HTR-8/SVneo (cell line): ENCODE measurements around the gene LTA.
"Not testable (repeated sequence)": the region's sequence is repeated elsewhere in the genome, so short reads cannot be mapped to it uniquely, and the experiment has no call there.

Experiments
- DNase-seq: peaks from one replicate; pipeline ENCODE4 v3.0.0; 2011; ENCODE audit warnings: low spot score, mixed read lengths; ENCODE audit not compliant: insufficient read length
- FAIRE-seq: peaks from 2 replicates; lab custom pipeline; 2011; peaks lifted over from hg19 to GRCh38; lab: Jason Lieb, UNC

The LTA gene

DNA sequence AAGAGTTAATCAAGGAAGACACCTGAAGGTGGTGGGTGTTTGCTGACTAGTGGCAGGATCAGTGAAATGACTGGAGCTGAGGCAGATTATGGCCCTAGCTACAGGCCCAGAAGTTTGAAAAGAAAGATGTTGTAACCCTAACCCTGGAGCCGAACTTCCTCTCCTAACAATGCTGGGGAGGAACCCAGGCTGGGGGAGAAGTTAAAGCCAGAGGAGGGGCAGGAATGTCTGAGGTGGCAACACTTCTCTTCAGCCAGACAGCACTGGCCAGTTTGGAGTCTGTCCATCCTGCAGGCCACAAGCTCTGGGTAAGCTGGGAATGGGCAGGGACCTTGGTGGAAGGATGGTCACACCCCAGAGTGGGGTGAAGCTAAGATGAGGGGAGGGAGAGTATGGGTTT lies 13.9 kb downstream of the LTA start, which contains the start of gene LST1:
Gene LST1, plus strand, starts transcription at position 270 of the 400 bp plus-strand sequence. CDS start 1,023 bp downstream, outside the sequence.
- DNase-seq: no peak
- FAIRE-seq: no peak

DNA sequence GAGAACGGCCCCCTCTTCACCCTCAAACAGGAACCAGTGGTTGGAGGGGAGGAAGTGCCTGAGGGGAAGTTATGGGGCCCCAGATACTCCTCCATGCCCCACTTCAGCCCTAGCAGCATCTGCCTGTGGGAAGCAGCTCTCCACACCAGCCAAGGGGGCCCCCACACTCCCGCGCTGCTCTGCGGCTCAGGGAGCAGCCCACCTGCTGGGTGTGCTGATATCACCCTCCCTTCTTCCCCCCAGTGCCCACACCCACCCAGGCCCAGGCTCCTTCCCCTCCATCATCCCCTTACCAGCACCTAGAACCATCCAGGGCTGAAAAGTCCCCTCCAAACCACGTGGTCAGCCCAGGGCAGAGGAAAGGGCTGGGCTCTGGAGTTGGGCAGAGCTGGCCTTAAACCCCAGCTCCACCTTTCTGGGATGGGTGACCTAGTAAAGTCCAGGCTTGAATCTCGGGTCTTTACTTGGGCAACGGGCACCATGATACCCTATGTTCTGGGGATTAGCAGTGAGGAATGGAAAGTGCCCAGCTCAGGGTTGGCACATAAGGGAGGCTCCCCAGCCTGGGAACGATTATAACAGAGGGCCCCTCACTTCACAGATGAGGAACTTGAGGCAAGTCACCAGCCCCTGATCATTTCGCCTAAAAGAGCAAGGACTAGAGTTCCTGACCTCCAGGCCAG lies 14.7 kb downstream of the LTA start:
- no peak for FAIRE-seq
- DNase-seq: no peak

DNA sequence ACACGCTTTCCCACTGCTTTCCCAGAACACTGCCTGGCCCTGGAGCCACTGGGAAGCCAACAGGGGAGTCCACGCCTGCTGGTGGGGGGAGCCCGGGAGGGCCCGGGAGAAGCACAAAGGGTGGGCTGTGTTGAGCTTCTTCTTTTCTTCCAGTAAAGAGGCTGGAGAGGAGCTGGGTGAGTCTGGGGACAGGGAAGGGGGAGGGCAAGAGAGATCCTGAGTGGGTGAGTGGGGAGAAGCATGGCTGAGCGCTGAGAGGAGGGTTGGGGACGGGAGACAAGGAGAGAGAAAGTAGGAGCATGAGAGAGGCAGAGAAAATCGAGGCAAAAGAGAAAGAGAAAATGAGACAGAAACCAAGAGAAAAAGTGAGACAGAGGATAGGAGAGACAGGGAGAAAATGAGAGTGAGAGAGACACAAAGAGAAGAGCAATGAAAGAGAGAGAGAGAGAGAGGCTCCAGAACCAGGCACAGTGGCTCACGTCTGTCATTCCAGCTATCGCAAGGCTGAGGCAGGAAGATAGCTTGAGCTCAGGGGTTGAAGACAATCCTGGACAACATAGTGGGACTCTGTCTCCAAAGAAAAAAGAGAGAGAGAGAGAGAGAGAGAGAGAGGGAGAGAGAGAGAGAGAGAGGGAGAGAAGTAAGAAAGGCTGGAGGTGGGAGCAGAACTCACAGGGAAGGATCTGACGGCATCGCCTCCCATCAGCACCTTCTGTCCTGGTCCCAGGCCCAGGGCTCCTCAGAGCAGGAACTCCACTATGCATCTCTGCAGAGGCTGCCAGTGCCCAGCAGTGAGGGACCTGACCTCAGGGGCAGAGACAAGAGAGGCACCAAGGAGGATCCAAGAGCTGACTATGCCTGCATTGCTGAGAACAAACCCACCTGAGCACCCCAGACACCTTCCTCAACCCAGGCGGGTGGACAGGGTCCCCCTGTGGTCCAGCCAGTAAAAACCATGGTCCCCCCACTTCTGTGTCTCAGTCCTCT lies 16.0 kb downstream of the LTA start:
- no peak for DNase-seq
- FAIRE-seq: no peak

DNA sequence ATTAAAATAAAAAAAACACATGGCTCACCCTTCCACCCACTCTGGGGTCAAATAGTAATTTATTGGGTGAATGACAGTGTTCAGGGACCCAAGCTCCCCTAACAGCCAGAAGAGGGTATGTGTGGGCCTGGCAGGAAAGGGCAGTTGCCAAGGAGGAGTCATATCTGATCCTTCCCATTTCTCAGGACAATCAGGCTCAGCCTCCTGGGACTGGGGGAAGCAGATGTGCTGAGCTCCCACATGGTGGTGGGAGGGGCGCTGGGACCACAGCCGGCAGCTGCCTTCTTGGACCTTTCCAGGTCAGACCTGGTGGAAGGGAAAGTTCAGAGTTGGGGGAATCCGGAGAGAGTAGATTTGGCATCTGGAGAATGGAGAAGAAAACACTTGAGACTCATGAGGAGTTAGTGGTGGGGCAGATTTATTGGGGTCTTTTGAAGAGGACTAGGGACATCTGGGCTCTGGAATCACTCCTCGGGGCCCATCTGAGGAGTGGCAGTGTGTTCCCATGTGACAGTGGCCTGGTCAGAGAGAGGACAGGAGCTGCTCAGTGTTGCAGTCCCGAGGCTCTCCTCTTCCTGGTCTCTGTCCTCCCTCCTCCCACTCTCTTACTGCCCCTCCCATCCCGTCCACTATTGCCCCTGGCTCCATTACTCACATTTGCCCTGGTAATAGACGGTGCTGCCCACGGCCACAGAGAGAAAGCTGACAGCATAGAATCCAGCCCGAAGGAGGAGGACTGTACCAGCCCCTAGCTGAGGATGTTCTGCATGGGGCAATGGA lies 17.0 kb downstream of the LTA start:
- DNase-seq (no peak), FAIRE-seq (no peak)

DNA sequence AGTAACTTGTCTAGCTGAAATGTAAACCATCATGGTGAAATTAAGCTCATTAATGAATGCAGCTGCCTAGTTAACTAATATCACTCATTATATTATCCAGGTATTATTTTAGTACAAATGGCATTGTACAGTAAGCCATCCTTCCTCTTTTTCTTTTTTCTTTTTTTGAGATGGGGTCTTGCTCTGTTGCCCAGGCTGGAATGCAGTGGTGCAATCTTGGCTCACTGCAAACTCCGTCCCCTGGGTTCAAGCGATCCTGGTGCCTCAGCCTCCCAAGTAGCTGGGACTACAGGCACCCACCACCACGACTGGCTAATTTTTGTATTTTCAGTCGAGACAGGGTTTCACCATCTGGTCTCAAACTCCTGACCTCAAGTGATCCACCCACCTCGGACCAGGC lies 18.6 kb downstream of the LTA start:
- not testable (repeated sequence) for FAIRE-seq, DNase-seq

DNA sequence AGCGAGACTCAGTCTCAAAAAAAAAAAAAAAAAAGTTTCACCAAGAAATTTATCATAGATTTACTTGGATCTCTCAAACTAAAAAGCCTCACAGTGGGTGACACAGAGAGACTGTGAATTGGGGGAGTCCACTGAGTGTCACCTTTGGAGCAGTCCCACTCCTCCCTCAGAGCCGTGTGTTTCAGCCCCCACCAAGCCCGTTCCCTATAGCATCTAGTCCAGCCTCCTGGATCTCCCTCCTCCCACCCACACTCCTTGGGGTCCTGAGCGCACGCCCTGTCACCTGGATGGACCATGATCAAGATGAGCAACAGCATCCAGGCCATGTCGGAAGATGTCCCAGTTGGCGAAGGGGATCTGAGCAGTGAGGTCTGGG lies 20.3 kb downstream of the LTA start:
- FAIRE-seq (no peak), DNase-seq (no peak)

DNA sequence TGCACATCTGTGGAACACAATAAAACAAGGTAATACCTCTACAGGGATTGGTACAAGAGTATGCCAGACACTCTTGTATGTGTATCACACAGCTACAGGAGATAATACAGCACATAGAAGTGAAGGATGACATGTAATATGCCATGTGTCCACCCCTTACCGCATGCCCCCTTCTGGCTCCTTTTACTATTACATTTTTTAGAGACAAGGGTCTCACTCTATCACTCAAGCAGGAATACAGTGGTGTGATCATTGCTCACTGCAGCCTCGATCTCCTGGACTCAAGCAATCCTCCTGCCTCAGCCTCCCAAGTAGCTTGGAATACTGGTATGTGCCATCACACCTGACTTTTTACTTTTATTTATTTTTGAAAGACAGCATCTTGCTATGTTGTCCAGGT lies 24.9 kb downstream of the LTA start:
- no peak for FAIRE-seq
- DNase-seq: peak; percentile 63

DNA sequence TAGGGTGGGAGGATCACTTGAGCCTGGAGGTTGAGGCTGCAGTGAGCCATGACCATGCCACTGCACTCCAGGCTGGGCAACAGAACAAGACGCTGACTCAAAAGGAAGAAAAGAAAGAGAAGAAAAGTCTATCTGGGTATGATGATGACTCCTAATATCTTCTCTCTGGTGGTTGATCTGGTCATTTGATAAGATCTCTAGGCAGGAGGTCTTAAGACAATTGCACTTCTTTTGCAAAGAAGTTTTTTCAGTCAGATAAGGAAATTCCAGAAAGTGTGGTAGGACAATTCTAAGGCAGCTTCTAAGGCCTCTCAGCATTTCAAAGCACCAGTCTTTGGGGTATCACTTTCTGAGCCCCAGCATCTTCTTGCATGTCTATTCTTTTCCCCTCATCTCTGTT lies 35.2 kb downstream of the LTA start:
- no peak for DNase-seq
- FAIRE-seq: no peak

DNA sequence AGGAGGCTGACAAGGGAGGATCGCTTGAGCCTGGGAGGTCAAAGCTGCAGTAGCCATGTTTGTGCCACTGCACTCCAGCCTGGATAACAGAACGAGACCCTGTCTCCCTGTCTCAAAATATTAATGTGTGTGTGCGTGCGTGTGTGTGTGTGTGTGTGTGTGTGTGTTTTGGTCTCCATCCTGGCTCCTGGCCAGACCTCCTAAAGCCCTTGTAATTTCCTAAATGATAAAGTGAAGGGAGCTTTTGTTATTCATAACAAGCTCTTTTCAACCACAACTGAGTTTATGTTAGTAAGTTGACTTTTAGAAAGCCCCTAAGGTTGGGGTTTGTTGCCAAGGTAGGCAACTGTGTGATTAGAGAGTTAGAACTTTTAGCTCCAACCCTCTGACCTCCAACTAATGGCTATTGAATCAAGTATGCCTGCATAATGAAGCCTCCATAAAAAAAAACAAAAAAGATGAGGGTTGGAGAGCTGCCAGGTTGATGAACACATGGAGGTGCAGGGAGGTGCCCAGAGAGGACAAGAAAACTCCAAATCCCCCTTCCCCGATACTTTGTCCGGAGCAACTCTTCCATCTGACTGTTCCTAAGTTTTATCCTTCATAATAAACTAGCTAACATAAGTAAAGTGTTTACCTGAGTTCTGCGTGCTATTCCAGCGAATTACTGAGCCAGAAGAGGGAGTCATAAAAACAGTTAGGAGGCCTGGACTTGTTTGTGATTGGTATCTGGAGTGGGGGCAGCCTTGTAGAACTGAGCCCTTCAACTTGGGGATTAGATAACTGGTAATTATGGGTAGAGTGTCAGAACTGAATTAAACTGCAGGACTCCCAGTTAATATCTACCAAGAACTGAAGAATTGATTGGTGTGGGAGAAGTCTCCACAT lies 37.7 kb downstream of the LTA start:
- DNase-seq (no peak), FAIRE-seq (no peak)

DNA sequence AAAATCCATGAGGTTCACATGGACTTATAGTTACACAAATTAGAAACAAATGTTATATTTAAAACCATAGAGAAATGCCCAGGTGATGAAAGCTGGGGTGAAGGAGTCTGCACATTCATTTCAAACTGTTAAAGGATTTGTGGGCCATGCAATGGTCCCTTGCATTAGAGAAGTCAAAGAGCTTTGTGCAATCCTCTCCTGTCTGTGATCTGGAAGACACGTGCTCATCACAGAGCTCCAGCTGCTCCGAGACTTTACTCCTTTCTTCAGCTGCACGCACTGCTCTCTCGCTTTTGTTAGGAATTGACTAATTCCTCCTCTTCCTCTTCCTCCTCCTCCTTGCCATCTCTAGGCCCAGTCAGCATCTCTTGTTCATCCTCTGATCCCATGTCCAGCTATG lies 38.9 kb downstream of the LTA start:
- FAIRE-seq (no peak), DNase-seq (no peak)

DNA sequence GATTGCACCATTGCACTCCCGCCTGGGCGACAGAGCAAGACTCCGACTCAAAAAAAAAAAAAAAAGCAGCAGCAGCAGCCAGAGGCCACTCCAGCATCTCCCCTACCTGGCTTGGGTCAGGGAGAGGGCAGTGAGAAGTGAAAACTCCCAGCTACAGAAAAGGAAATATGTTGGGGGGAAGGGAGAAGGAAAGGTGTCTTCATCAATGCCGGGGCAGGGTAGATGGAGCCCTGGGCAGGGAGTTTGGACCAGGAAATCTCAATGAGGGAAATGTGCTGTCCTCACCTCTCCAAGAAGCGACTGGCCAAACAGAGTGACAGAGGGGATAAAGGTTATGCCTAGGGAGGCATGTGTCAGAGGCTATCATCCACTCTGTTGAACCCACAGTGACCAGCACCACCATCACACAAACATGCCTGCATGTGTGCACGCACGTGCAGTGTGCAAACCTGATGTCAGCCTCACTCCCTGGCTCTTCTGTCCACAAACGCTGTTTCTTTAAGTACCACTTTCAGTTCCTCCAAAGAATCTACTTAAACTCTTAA lies 42.1 kb downstream of the LTA start:
- DNase-seq (no peak), FAIRE-seq (no peak)

DNA sequence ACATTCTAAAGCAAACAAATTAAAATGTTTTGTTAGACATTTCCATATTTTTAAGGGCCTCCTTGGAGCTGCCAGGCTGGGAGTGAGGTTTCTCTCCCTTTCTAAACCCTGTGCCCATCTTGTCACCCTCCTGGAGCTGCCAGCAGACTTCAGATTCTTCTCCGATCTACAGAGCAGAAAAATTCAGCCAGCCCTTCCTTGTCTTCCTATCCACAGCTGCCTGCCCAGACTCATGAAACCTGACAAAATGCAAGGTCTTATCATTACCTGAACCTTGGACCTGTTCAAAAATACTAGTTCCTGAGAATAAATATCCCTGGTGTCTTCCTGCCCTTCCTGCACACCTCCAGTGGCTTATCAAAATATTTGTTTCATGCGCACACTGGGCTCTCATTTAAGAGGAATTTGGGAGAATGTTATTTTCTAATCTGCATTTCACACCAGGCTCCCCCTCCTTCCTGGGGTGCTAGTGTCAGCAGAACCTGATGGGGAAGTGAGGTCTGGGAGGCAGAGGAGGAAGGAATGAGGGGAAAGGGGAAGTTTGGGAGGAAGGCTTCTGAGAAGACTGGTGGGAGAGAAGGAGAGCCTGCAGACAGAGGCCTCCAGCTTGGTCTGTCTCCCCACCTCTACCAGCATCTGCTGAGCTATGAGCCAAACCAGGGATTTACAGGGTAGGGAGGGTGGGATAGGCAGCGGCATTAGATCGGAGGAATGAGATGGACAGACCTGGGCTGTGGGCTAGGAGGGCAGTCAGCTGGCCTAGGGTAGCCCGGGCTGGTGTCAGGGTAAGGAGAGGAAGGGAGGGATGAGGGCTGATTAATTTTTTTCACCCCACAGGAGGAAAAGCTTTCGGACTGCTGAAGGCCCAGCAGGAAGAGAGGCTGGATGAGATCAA lies 42.8 kb downstream of the LTA start, which contains the start of gene AIF1:
Gene AIF1, plus strand, starts transcription at position 551 of the 895 bp plus-strand sequence. Its CDS starts 96 bp downstream, at position 647.
- FAIRE-seq (no peak), DNase-seq (no peak)

DNA sequence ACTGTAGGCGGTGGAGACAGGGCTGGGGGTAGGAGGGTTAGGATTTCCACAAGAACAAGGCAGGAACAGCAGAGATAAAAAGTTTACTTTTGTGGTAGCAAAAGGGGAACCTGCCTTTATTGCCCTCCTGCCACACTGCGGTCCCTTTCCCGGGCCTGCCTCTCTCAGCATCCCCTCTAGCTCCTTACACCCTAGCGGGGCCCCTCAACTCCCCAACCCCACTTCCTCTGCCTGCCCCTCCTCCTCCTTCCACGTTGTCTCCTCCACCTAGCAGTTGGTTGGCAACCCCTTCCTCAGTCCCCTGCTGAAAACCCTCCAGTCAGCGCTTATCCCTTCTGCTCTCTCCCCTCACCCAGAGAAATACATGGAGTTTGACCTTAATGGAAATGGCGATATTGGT lies 43.7 kb downstream of the LTA start:
- FAIRE-seq (no peak), DNase-seq (no peak)

DNA sequence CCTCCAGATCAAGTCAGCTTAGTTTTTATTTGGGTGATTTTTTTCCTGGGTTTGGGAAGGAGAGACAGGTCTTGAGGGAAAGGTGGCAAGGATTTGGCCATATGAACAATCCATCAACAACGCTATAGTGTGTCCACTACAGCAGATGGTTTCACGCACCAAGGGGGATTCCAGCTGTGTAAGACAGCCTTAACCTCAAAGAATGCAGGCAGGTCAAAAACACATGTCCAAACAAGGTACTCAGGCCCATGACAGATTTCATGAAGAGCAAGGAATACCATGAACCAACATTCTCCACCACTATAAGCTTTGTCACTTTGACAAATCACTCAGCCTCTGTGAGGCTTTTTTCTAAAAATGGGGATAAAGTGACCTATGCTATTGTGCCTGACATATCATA lies 44.9 kb downstream of the LTA start:
- FAIRE-seq (no peak), DNase-seq (no peak)

DNA sequence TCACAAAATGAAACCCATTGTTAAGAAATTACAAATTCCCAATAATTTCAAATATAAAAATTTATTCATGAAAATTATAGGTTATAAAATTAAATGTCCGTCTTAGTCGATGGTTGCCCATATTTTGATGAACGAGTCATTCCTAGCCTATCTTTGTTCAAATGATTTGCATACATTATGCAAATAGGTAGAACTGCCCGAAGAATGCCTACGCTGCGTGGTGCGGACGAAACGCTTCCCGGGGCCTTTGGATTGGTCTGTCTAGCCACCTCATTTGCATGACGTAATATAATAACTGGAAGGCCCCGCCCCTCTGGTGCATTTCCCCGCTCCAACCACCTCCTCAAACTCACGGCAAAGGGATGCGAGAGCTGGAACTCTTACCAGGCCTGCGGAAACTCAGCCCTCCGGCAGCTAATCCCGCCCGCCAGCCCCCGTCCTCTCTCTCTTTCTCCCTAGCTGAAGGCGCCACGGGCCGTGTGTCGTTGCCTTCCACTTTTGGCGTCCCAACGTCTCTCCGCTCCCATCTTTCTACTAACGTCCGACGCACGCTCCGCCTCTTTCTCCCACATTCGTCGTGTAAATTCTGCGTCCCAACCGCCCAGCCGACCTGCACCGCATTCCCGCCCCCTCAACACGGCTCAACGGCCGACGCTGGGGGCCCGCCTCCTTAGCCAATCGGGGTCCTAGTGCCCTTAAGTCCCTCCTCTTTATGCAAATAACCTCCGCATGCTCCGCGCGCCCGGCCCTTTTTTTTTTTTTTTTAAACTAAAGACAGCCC lies 47.9 kb downstream of the LTA start:
- FAIRE-seq (peak; percentile 96), DNase-seq (peak; percentile 98)

DNA sequence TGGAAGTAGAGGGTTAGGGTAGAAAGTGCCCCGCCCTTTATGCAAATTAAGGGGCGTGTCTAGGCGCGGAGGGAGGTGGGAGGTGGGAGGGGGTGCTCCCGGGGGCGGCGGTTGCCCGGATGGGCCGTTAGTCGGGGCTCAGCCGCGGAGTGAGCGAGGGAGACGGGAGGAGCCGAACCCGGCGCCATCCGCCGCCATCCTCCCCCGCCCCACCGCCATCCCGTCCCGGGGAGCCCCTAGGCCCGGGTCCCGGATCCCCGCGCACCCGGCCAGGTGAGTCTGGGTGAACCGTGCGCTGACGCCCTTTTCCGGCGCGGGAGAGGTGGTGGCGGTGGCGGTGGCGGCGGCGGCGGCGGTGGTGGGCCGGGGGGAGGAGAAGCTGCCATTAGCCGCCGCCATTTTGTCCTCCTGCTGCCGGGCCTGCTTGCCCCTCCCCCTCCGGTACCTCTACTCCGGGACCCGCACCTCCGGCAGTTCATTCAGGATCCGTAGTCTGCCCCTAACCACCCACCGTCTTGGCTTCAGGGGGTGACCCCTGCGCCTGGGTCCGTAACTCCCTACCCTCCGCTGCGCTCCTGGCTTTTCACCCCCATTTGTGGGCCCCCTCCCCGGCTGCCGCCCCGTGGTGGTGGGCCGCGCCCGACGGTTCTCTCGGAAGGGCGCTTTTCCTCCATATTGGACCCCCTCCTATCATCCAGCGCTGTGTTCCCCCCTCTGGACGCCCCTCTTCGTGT lies 48.7 kb downstream of the LTA start, which contains the start of gene PRRC2A:
Gene PRRC2A, plus strand, starts transcription at position 130 of the 734 bp plus-strand sequence. CDS start 2,075 bp downstream, outside the sequence.
- FAIRE-seq (no peak), DNase-seq (peak; percentile 73)
